Stimulated activated CD8-positive, alpha-beta memory T cell treated with anti-CD3 and anti-CD28 coated beads, Interleukin-7, amount 100 ng/mL, for 48 hours (primary cell): ENCODE measurements around the gene FBXL7.

Experiments used
- DNase-seq, 2 donors: peaks; one replicate each; pipeline ENCODE4 v3.0.0-alpha.2; 2020; ENCODE audit warnings: low read depth in 1 of 2; ENCODE audit errors: extremely low read depth in 1 of 2

FBXL7 gene

DNA sequence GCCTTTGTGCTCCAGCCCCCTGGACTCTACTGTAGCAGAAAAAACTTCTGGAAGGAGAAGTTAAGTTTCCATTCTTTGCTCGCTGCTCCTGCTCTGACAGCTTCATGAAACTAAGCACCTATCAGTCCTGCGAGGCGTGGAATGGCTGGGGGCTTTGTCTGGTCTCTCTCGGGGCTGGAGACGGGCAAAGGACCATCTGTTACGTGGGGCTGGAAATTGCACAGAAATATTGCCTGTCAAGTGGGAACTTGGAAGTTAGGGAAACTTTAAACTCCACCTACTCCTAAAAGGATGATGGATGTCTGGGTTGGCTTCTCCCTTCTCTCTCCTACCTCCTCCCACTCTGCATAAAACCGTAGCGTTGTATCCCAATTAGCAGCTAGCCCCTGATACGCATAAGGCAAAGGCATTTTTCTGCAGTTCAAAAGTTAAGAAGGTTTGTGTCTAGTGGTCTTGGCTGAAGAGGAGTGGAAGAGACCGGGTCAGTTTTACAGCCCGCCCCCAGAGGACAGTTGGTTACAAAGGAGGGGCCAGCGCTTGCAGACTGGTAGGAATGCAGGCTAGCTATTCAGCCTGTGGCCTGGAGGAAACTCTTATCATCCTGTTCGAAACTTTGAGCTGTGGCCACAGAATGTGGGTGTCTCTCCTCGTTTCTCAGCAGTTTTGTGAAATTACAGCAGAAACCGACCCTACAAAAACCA is 1.3 kb downstream of the FBXL7 start:
- DNase-seq: no peak

GRCh38 chr5:15502208-15502607 is 2.2 kb downstream of the FBXL7 start:
- no peak for DNase-seq

DNA sequence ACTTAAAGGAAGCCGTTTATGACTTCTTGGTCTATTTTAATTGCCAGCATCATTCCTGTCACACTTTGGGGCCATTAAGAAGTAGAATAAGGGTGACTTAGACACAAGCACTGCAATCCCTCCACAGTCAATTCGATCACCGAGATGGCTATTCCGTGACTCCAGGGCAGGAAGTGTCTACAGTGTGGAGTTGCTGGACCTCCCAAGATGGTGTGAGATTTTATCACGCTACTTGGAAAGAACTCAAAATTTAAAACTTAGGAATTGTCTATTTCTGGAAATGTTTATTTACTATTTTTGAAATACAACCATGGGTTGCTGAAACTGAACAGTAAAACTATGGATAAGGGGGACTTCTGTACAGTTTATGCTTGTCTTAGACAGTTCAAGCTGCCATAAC is 6.2 kb downstream of the FBXL7 start:
- no peak for DNase-seq

DNA sequence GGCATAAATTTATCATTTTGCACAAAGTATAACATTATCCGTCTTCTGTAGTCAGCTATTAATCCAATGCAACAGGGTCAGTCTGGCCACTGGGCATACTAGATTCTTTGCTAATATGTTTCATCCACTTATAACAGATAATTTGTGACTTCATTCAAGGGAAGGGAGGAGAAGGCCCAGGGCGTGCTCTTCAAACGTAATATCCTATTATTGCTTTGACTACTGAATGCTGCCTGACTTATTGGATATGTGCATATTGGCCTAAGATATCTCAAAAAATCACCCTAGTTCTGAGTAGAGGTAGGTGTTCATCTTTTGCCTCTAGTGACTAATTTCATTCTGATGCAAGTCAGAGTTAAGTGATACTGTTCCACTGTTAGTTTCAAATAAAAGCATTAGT is 6.9 kb downstream of the FBXL7 start:
- no peak for DNase-seq

- DNase-seq: no peak
Observed at GRCh38 chr5:15510092-15510491, 10.1 kb downstream of the FBXL7 start.

DNA sequence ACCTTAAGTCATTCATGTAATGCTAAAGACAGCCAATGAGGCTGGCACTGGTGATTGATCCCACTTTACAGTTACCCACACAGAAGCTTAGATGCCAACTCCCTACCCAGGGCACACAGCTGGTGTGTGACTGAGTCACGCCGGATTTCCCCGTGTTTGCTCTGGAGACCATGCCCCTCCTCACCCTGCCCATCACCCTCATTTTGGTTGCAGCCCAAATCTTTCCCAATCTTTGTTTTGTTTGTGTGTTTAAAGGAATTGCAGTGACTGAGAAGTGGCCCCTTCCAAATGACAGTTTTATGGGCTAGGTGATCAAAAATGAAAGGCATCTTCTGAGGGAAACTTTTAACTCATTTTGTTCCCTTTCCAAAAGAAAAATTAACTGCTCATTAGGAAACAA is 10.9 kb downstream of the FBXL7 start:
- no peak for DNase-seq

GRCh38 chr5:15513431-15513830 is 13.5 kb downstream of the FBXL7 start:
- no peak for DNase-seq

DNA sequence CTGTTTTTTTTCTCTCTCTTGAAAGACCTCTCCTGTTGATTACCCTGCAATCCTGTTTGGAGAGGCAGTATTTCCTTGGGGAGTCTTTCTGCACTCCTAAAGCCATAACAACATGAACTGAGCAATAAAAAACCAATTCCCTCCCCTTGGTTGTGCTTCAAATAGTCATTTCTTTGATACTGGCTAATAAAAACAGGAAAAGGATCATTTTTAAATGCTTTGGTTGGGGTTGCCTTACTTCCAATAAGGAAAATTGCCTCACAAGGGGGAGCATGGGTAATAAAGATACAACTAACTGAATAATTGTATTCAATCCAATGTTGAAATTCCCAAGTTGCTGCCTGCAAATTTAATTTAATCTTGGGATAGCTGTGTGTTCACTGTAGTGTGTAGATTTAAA is 13.9 kb downstream of the FBXL7 start:
- DNase-seq: no peak

DNA sequence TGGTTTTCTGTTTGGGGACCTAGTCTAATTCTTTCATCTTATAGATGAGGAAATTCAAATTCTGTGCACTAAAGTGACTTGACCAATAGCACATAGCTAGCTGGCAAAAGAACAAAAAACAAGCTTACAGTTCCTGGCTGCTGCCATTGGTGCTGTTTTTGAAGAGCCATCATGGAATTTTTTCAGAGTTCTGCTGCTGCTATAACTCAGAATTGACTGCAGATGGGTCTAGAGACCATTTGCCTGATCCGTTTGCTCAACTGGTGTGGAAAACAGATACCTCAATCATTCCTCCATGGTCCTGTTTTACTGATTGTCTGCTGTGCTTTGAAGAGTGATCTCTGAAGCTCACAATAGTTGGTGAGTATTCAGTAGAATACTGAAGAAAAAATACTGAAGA is 15.2 kb downstream of the FBXL7 start:
- no peak for DNase-seq

DNA sequence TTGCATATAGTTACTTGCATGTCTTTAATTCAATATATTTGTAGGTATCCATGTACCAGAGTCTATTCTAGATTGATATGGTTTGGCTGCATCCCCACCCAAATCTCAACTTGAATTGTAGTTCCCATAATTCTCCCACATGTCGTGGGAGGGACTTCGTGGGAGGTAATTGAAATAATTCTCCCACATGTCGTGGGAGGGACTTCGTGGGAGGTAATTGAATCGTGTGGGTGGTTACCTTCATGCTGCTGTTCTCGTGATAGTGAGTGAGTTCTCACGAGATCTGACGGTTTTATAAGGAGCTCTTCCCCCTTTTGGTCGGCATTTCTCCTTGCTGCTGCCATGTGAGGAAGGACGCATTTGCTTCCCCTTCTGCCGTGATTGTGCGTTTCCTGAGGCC is 16.5 kb downstream of the FBXL7 start:
- DNase-seq: no peak

DNA sequence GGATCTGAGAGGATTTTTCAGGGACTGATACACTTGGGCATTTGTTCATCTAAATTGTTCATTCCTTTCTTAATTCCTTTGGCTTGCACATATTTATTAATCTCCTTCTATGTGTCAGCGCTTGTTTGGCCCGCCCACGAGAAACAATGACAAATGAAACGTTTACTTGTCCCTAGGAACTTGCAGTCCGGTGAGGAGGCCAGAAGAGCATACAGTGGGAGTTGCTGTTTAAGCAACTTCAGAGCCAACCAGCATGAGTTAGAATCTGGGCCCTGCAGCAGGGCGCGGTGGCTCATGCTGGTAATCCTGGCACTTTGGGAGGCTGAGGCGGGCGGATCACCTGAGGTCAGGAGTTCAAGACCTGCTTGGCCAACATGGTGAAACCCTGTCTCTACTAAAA is 18.8 kb downstream of the FBXL7 start:
- no peak for DNase-seq

GRCh38 chr5:15520856-15521255 is 20.9 kb downstream of the FBXL7 start:
- DNase-seq: no peak

GRCh38 chr5:15521381-15522186 is 21.6 kb downstream of the FBXL7 start:
- no peak for DNase-seq

DNA sequence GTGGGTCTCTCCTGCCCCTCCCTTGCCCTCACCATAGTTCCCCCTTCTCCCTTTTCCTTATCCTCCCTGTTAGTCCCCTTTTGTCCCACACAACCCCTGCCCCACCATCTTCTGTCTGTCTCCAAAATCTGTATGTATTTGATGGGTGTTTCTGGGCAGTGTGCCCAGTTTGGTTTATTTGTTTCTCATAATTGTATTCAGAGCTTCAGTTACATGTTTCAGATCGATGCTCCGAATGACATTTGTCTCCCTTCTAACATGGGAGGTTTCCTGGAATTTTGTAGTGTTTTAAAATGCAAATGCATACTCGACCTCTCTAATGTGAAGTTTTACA is 22.2 kb downstream of the FBXL7 start:
- no peak for DNase-seq

- no peak for DNase-seq
Observed at GRCh38 chr5:15524712-15525111, 24.7 kb downstream of the FBXL7 start.

- no peak for DNase-seq
Observed at GRCh38 chr5:15525703-15526275, 25.8 kb downstream of the FBXL7 start.

GRCh38 chr5:15526413-15526812 is 26.4 kb downstream of the FBXL7 start:
- no peak for DNase-seq

- DNase-seq: no peak
Observed at GRCh38 chr5:15528476-15528875, 28.5 kb downstream of the FBXL7 start.

- no peak for DNase-seq
Observed at GRCh38 chr5:15529013-15529412, 29.0 kb downstream of the FBXL7 start.

DNA sequence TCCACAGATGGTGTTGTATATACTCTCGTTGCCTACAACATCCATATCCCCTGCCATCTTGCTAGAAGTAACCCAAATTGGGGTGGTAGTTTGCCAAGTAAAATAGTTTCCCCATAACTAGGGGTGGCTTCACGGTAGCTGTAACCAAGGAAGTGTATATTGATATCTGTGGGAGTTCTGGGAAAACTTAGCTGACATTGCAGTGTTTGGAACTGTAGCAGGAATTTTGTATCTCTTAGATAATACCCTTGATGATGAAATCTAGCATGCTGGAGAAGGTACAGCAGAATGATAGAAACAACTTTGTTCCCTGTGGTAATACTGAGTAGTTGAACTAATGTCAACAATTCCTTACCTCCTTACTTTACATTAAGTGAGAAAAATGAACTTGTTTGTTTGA is 29.8 kb downstream of the FBXL7 start:
- no peak for DNase-seq

DNA sequence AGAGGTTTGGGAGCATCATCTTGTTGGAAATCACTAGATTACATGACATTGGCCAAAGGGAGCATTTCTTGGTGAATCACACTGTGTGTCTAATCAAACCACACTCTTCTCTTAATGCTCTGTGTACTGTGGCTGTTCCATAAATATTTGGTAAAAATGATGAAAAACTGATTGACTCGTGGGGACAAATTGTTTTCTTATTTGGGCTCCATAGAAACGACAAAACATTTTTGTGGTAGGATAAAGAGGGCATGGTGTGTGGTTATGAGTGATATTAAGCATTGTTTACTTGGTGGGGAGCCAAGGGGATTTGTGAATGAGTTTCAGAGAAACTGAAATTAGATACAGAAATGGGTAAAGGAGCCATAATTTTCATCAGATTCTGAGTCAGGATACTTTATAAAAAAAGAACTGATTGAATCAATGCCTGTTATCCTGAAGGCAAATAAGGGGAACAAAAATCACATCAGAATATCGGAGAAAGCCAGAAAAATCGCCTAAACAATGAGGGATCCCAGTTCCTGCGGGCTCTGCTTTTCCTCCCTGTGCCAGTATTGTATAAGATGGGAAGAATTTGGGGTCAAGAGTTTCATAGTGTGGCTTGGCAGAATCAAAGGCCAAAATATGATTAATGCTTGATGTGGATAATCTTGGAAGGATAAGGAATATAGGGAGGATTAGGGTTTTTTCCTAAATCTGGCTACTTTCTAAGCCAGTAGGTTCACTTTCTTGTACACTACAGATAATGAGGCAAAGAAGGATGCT is 33.3 kb downstream of the FBXL7 start:
- DNase-seq: no peak

DNA sequence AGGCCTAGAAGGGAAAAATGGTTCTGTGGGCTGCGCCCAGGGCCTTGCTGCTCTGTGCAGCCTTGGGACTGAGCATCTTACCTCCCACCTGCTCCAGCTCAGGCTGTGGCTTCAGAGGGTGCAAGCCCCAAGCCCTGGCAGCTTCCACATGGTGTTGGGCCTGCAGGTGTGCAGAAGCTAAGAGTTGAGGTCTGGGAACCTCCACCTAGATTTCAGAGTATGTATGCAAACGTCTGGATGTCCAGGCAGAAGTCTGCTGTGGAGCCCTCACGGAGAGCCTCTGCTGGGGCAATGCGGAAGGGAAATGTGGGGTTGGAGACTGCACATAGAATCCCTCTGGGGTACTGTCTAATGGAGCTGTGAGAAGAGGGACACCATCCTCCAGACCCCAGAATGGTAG is 36.0 kb downstream of the FBXL7 start:
- DNase-seq: no peak
